Measurements from ENCODE around the gene TMEM52. TPM values are rescaled to one million over a fixed set of nuclear protein-coding genes. Genes with fewer than 3 reads are reported as not detected.
A peak's percentile ranks its signal among the peaks of the same experiment; 100 is the strongest.

The TMEM52 gene
- total and polyA plus RNA-seq, 2 of the 8 experiments (the other 6 are each of a cell fraction or from before 2014, with no cell fraction given), result 14.6 to 30.2 TPM

DNA sequence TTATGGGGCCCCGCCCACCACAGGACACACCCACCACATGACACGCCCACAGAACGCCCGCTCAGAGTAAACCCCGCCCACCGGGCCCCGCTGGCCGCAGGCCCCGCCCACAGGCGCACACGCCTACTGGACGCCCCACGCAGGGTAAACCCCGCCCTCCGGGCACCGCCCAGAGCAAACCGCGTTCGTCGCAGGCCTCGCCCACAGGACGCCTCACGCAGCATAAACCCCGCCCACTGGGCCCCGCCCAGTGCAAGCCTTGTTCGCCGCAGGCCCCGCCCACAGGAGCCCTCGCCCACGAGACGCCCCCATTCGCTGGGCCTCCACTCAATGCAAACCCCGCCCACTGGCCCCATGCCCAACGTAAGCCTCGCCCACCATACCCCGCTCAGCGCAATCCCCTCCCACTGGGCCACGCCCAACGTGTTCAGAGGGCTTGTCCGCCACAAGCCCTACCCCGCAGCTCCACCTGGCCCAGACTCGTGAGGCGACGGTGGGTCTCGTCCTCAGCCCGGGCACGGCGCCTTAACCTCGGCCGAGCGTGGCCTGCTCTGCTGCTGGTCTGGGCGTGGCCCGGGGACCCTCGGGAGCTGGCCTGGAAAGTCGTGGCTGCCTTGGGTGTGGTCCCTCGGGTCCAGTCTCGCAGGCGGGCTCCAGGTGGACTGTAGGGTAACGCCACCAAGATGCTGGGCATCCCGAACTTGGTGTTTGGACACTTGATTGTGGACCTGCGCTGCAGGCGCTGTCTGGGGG is 401 bp upstream of the TMEM52 start:
- H2AK5ac ChIP-seq (ENCODE audit: low read depth, low read length), result no peak overlapping the region
- no peaks in the 10 kb centered on the region for H3K79me2 ChIP-seq (ENCODE audit: control insufficient read depth in 1 of 2, insufficient read depth in 2 of 2, low read length in 2 of 2)
- H3K14ac ChIP-seq (ENCODE audit: insufficient read length), result no peak overlapping the region
- no peak overlapping the region for H3K23ac ChIP-seq (ENCODE audit: insufficient read length)
- peak overlapping the region; percentile 67 for H4K91ac ChIP-seq (replicated peaks; ENCODE audit: insufficient read length, low read length)
- no peak overlapping the region for H3K27ac ChIP-seq (ENCODE audit: low read depth, low read length)
- peak overlapping the region; percentile 41 for H4K5ac ChIP-seq (ENCODE audit: insufficient read length, low read depth, low read length)
- DNase-seq (ENCODE audit: low read depth in 1 of 2, low spot score in 2 of 2), result peak; percentile 100
- H4K20me1 ChIP-seq (replicated peaks in 1 of 2; ENCODE audit: control insufficient read depth in 1 of 2, insufficient read depth in 2 of 2, low read length in 2 of 2), result no peaks in the 10 kb centered on the region
- H3K23me2 ChIP-seq (ENCODE audit: low read depth, low read length), result peaks cover 4% of the 10 kb centered on the region; the same call in 1 of the 2 replicates
- H2BK15ac ChIP-seq (ENCODE audit: low read length), result no peak overlapping the region
- POLR2A ChIA-PET (ENCODE audit: partially characterized antibody), result interaction anchor here (0.8 to 2.6 kb wide), 3 partner anchors 10 to 137 kb away, joined by 3 to 14 read pairs (median 3); no protein-coding TSS in a partner anchor
- H3K4me2 ChIP-seq (ENCODE audit: insufficient read depth in 1 of 2, low read depth in 2 of 2, low read length in 2 of 2), result peak overlapping the region; percentile 50 to 82
- H3K9ac ChIP-seq (replicated peaks in 1 of 4; ENCODE audit: extremely low read depth in 1 of 4, low read depth in 3 of 4, low read length in 3 of 4), result no peak overlapping the region
- peak overlapping the region in 3 of 4 experiments; percentile 34 to 68 (median 40); a peak in 6 of 8 replicates for H3K4me3 ChIP-seq (ENCODE audit: extremely low read depth in 1 of 4, insufficient read depth in 2 of 4, low read depth in 3 of 4, low read length in 4 of 4)
- peak overlapping the region; percentile 2; the same call in 1 of the 2 replicates for H2AFZ ChIP-seq (ENCODE audit: low read length)
- FAIRE-seq, result peak; percentile 86
- H3K56ac ChIP-seq (replicated peaks; ENCODE audit: insufficient read length, low read depth, low read length), result no peak overlapping the region
- H2BK20ac ChIP-seq (ENCODE audit: low read length), result no peak overlapping the region
- no peak overlapping the region for H3K18ac ChIP-seq (ENCODE audit: extremely low read depth, low read length)
- H2BK12ac ChIP-seq (ENCODE audit: low read depth, low read length), result peak overlapping the region; percentile 90; the same call in 1 of the 2 replicates
- H3K9me3 ChIP-seq (ENCODE audit: insufficient read depth in 2 of 2, low read depth in 1 of 2, low read length in 1 of 2), result no peaks in the 10 kb centered on the region; a peak in 1 of 4 replicates
- 26% methylated on average over 27 of the region's 62 CpGs; no CpG with 5 or more reads in 1 of the 2 experiments for WGBS, 2 experiments (ENCODE audit: extremely low coverage in 1 of 2, insufficient coverage in 1 of 2, insufficient read length in 1 of 2, insufficient replicate concordance in 2 of 2, low coverage in 1 of 2, low lambda C conversion rate in 2 of 2, missing lambda C conversion rate in 1 of 2)
- H3K79me1 ChIP-seq (ENCODE audit: low read depth, low read length), result no peaks in the 10 kb centered on the region
- H3K4me1 ChIP-seq (replicated peaks in 1 of 4; ENCODE audit: control insufficient read depth in 3 of 4, insufficient read depth in 4 of 4, low read length in 3 of 4), result peaks cover 0 to 19% (median 12%) of the 10 kb centered on the region in 4 experiments; a peak in 6 of 7 replicates
- peak overlapping the region; percentile 15; the same call in 1 of the 2 replicates for H2BK5ac ChIP-seq (ENCODE audit: low read depth, low read length)
- no peak overlapping the region for H2BK120ac ChIP-seq (replicated peaks; ENCODE audit: low read depth, low read length)
- H4K8ac ChIP-seq (ENCODE audit: extremely low read depth, insufficient read depth, low read length), result peak overlapping the region; percentile 77
- no peak overlapping the region for H3K4ac ChIP-seq (replicated peaks; ENCODE audit: insufficient read length, low read depth, low read length)
- peaks cover 0 to 2% (median under 1%) of the 10 kb centered on the region in 4 experiments; a peak in 2 of 7 replicates for H3K27me3 ChIP-seq (replicated peaks in 1 of 4; ENCODE audit: control insufficient read depth in 3 of 4, extremely low read depth in 1 of 4, insufficient read depth in 3 of 4, low read length in 3 of 4)
- CTCF ChIA-PET (ENCODE audit: partially characterized antibody), result interaction anchor here (0.6 to 1.1 kb wide), 2 partner anchors 25 to 78 kb away, joined by 3 to 4 read pairs; no protein-coding TSS in a partner anchor
- H3K36me3 ChIP-seq (ENCODE audit: control insufficient read depth in 2 of 4, insufficient read depth in 4 of 4, low read length in 3 of 4), result no peaks in the 10 kb centered on the region
- TF ChIP-seq EGR1 (IDR thresholded peaks at IDR 0.05; ENCODE audit: borderline replicate concordance, low read depth, low read length), result peak; percentile 66; the same call in 1 of the 2 replicates
- TF ChIP-seq SP1 (IDR thresholded peaks at IDR 0.05; ENCODE audit: low read depth, low read length), result peak; percentile 83
- TF ChIP-seq SIX5 (IDR thresholded peaks at IDR 0.05; ENCODE audit: low read depth, low read length), result no peak
- no peak for TF ChIP-seq KDM1A (IDR thresholded peaks at IDR 0.05; ENCODE audit: borderline replicate concordance, low read length)
- no peak for TF ChIP-seq ASH2L (IDR thresholded peaks at IDR 0.05; ENCODE audit: low read length)
- TF ChIP-seq SIN3A (conservative IDR thresholded peaks at IDR 0.05 in 1 of 2, IDR thresholded peaks at IDR 0.05 in 1 of 2; ENCODE audit: low read depth in 1 of 2, low read length in 2 of 2), result no peak
- TF ChIP-seq SP2 (IDR thresholded peaks at IDR 0.05; ENCODE audit: low read length), result no peak
- TF ChIP-seq, protein P1, sequence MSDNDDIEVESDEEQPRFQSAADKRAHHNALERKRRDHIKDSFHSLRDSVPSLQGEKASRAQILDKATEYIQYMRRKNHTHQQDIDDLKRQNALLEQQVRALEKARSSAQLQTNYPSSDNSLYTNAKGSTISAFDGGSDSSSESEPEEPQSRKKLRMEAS (IDR thresholded peaks at IDR 0.05), result peak; percentile 90
- TF ChIP-seq TEAD4 (IDR thresholded peaks at IDR 0.05; ENCODE audit: low read depth, low read length), result no peak
- no peak for TF ChIP-seq RXRA (IDR thresholded peaks at IDR 0.05; ENCODE audit: insufficient read depth, low read depth, low read length)
- TF ChIP-seq RBBP5 (IDR thresholded peaks at IDR 0.05; ENCODE audit: borderline replicate concordance, low read depth, low read length), result 0 out of 2 replicates have a peak, but pooled peaks have one; percentile 4

Measured in H1 (cell line).